Esophagus squamous epithelium (tissue), 4 donors: Measurements from ENCODE around the gene GNA14.

Experiments
- POLR2A ChIP-seq, 4 donors: fragments of 450-650 bp; IDR thresholded peaks; one replicate each; pipeline ENCODE4 v1.6.1; 2017; ENCODE audit warnings: antibody characterized with exemption in 4 of 4, mild to moderate bottlenecking in 4 of 4, moderate library complexity in 3 of 4
- TF ChIP-seq, protein P1 (sequence below), 6 experiments: fragments of 450-650 bp in 4 of 6; fragments of 200-600 bp in 2 of 6; sonication (generic) in 2 of 6; IDR thresholded peaks; one replicate each; pipeline ENCODE4 v1.5.1; 2016 to 2019; ENCODE audit warnings: antibody characterized with exemption in 6 of 6, mild to moderate bottlenecking in 4 of 6, moderate library complexity in 4 of 6

DNA sequence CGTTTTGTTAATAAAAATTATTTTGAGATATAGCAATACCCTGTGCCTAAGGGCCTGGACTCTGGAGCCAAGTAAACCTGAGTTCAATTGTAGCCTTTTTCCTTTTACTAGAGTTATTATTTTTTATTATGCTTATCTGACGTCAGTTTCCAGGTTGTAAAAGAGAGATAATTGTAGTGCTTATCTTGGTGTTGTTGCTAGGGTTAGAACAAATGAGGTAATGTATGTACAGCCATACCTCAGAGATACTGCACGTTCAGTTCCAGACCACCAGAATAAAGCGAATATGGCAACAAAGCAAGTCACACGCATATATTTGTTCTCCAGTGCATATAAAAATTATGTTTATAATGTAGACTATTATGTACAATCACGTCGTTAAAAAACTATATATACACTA, 255.8 kb downstream of the GNA14 start:
- TF ChIP-seq, protein P1, sequence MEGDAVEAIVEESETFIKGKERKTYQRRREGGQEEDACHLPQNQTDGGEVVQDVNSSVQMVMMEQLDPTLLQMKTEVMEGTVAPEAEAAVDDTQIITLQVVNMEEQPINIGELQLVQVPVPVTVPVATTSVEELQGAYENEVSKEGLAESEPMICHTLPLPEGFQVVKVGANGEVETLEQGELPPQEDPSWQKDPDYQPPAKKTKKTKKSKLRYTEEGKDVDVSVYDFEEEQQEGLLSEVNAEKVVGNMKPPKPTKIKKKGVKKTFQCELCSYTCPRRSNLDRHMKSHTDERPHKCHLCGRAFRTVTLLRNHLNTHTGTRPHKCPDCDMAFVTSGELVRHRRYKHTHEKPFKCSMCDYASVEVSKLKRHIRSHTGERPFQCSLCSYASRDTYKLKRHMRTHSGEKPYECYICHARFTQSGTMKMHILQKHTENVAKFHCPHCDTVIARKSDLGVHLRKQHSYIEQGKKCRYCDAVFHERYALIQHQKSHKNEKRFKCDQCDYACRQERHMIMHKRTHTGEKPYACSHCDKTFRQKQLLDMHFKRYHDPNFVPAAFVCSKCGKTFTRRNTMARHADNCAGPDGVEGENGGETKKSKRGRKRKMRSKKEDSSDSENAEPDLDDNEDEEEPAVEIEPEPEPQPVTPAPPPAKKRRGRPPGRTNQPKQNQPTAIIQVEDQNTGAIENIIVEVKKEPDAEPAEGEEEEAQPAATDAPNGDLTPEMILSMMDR (IDR thresholded peaks at IDR 0.05), result no peak
- TF ChIP-seq POLR2A (IDR thresholded peaks at IDR 0.05), result no peak
